Measurements from ENCODE around the gene PLEKHM3.

Gene PLEKHM3

DNA sequence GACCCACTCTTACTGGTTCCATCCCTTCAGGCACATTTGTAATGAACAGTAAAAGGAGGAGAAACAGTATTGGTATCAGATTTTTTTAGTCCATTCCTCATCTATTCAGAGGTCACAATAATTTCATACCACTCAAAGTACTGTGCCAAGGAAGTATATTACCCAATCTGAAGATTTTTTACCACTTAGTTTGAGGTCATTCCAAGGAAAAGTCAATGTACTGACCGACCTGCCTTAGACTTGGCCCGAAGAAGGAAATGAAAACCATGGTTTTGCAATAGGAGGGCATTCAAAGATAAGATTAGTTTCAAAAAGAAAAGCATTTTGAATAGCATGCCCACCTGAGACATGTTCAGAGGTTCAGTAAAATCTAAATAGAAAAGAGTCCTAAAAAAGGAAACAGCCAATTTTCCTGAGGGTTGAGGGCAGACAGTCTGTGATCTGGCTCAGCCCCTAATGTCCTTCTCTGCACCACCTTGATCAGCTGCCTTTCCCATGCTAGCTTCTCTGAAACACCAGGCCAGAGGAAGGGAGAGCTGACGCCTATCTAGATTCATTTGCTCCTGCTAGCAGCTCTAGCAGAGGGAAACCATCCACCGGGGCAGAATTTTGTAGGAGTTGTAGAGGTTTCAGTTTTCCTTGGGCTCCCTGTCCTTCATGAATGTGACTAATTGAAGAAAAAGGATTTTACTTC lies 148.3 kb downstream of the PLEKHM3 start:
- no peak for DNase-seq

DNA sequence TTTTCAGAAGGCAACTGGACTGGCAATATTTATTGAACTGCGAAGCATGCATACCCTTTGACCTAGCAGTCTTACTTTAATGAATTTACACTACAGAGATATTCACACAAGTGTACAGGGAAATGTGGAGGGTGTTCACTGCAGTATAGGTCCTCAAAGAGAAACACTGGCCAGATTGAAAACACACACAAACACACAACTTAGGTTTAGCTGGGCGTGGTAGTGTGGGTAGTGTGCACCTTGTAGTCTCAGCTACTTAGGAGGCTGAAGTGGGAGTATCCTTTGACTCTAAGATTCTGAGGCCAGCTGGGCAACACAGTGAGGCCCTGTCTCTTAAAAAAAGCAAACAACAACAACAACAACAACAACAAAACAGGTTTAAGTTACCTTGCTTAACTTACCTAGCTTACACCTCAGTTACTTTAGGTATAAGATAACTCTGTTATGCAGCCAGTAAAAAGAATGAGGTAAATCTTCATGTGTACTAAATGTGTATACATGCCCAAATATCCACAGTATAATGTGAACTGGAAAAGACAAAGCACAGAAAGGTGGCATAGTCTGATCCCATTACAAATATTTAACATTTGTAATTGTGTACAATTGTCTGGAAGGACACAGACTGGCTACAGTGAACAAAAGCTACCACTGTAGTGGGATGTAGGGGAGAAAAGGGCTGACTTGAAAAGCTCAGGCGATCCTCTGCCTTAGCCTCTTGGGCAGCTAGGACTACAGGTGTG lies 149.7 kb downstream of the PLEKHM3 start:
- DNase-seq = no peak

DNA sequence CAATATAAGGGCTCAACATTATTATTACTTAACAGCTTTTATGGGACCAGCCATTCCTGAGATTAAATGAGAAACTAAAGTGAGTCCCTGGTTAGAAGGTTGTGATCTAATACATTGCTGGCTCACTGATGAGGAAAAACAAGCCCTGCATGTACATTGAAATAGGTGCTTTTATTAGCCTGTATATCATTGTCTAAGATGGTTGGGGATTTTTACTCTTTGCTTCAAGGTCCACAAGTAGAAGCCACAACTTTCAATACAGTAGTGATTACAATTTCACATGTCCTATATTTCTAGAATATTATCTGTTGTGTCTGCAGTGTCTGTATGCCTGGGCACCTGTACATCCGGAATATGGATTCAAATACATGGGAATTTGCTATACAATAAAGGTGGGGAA lies 151.5 kb downstream of the PLEKHM3 start:
- DNase-seq = no peak

DNA sequence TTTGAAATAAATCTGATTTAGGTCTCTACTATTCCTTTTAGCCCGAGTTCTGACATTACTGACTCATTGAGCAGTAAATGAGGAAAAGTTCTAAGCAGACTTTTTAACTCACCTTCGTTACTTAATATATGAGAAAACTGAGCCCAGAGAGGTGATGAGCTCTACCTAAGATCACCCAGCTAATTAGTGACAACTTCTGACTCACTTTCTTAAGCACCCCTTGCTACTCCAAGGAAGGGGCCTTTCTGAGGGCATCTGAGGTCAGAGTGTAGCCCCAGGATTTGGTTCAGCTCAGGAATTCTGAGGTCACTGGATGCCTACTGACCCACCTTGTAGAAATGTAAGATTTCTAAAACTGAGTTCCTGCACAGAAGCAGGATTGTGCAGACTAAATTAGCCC lies 153.4 kb downstream of the PLEKHM3 start:
- no peak for DNase-seq

DNA sequence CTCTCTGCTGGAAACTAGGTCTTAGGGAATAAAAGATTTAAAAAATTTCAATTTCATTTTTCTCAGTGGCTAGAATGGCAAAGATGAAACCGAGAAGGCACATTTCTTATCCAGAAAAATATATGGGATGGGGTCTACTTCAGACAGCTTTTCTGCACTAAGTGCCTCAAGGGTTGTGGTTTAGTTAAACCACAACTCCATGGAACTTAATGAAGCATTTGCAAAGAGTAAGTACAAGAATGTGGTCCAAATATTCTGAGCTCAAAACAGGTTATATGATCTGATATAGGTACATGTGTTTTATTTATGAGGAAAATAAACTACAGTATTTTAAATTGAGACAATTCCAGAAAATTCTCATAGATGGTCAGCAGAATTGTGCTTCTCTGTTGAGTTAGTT lies 153.8 kb downstream of the PLEKHM3 start:
- no peak for DNase-seq

DNA sequence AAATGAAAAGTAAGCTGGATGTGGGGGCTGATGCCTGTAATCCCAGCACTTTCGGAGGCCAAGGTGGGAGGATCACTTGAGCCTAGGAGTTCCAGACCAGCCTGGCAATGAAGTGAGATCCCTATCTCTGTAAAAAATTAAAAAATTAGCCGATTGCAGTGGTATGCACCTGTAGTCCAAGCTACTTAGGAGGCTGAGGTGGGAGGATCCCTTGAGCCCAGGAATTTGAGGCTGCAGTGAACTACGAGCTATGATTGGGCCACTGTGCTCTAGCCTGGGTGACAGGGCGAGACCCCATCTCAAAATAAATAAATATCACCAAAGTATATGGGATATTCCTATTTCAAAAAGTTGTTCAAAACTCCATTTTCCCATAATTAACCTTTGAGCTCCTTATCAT lies 154.5 kb downstream of the PLEKHM3 start:
- no peak for DNase-seq

DNA sequence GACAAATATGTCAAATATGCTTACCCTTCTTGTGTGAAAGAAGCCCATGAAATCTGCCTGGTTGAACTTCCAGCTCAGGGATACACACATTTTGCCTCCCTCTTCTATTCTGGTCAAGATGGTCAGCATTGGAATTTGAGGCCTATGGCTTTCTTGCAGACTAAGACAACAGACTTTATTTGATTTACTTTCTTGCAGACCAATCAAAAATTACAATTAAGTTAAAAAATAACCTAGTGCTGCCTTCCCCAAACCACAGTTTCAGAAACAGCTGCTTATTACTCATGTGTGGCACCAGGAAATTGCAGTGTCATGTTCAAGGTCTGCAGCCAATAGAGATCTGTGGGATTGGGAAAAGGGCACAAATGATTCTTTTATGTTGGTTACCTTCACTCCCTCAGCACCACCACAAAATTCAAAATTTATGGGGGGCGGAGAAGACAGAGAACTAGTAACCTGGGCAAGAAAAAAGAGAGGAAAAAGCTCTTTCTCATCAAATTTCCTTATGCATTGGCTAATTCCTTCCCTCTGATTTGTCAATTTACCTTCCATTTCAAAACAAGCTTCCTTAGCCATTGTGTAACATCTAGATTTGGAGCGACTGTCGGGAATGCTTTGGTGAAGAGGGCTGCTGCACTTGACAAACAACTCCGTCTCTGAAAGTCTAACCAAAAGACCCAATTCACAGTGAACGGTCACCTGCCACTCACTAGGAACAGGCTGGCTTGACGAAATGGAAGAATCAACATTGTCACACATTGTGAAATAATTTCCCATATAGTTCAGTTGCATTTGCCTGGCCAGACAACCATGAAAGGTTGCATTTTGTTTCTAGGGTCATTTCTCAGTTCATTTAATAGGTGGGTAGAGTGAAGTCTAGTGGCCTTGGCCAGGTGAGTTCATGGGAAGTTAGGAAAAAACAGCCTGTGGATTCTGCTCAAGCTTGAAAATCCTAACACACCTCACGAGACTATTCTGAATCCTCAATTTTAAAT lies 155.2 kb downstream of the PLEKHM3 start:
- DNase-seq = no peak

DNA sequence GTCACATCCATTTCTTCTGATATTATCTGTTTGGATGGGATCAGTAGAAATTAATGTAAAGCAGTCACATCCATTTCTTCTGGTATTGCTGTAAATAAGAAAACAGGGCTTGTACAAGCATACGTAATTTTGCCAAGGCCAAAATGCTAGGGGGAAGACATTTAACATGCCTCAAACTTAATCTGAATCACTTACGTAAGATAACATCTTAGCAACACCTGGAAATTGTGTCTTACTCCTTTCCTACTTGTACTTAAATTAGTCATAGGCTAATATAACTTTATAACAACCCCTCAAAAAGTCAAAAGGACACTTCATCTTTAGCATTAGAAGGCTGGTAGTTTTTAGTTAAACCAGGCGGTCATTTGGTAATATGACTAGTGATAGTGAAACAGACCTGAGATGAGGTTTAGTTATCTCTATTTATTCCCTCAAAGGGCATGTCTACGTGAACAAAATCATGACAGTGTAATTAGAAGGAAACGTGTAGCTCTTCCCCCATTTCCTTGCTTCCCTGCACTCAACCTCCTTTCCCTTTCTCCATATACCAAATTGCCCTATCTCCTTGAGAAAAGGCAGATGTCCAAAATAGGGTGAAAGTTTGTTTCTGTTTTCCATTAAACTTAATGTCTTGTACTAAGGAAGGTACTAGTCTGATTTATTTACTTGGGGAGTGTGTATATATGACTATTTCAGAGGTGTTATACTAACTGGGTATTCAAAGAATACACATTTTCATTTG lies 156.3 kb downstream of the PLEKHM3 start:
- DNase-seq = no peak

DNA sequence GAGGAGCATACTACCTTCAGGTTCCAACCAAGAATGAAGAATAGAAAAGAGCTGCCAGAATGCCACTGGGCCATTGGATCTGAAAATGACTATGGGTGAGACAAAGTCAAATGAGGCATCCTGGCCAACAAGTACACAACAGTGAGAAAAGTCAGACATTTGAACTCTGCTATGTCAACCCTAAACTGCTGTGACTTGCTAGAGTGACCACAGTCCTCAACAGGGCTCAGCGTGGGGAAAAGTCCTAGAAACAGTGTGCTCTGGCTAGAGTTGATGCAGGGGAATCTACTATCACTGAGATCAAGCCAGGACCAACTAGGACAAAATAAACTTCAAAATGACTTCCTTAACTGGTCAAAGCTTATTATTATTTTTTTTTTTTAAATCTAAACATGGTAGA lies 157.4 kb downstream of the PLEKHM3 start:
- DNase-seq = no peak

DNA sequence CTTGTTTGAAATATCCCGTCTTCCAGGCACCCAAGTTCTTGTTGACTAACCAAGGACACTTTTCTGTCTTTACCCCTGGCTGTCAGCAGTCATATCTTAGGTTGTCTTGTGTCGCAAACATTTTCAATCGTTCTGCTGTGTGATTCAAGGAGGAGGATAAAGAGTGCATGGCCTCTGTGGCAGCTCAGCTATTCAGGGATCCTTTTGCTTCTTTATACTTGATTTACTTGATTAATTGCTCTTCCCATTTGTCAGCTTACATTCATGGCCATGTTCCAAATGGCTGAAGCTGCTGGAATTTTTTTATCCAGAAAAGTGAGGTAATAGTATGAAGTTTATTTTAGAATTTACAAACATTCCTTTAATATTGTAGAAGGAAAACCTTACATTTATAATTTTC lies 158.3 kb downstream of the PLEKHM3 start:
- no peak for DNase-seq

DNA sequence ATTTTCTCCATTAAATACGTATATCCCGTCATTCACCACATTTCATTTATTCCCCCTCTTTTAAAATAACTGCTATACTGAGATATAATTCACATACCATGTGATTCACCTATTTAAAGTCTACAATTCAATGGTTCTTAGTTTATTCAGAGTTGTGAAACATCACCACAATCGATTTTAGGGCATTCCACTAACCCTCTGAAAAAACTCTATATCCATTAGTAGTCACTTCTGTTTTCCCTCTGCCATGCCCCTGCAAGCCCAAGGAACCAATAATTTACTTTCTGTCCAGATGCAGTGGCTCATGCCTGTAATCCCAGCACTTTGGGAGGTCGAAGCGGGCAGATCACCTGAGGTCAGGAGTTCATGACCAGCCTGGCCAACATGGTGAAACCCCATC lies 160.1 kb downstream of the PLEKHM3 start:
- DNase-seq = no peak

DNA sequence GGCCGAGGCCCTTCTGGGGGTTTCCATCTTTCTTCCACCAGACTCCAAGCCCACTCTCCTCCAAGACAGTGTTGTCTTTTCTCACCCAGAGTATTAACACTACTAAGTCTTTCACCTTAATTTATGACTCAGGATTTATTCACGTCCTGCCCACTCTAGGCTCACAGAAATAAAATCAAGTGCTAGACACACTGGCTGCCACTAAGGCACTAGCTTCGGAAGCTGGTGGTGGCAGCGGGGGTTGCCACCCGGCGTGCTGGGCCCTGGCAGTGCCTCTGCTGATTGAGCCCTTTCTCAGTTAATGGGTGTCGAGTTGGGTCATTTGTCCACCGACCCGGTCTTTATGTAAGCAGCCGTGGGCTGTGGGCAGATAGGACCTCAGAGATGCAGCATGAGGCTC lies 162.0 kb downstream of the PLEKHM3 start:
- DNase-seq = no peak

DNA sequence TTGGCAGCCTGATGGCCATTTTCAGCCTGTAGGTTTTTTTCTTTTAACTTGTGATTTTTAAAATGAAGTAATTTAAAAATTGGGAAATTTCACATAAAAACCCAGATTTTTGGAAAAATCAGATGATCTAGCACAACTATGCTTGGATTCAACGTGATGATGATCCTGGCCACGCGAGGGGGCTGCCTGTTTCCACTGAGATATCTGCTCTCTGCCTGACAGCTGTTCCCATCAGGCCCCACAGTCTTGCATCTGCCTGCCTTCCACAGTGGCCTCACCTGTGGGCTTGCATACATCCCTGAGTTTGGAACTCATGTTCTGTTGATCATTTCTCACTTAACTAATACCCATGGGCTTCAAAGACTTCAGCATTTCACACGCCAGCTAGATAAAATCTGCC lies 163.5 kb downstream of the PLEKHM3 start:
- DNase-seq = no peak

DNA sequence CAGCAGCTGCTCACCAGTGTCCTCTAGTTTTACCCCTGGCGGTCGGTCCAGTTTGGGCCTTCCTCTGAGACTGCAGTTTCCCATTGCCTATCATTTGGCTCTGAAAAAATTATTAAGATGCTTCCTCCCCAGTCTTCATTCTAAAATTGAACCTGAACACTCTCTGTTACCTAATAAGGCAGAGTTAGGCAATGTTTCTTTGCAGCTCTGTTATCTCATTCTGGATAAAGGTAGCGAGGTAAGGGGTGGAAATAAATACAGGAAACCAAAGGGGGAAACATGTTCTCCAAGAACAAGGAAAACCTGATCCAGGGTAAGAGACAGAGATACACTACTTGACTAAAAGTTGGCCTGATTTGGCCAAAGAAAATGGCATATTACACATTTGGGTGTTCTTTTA lies 164.6 kb downstream of the PLEKHM3 start:
- no peak for DNase-seq

DNA sequence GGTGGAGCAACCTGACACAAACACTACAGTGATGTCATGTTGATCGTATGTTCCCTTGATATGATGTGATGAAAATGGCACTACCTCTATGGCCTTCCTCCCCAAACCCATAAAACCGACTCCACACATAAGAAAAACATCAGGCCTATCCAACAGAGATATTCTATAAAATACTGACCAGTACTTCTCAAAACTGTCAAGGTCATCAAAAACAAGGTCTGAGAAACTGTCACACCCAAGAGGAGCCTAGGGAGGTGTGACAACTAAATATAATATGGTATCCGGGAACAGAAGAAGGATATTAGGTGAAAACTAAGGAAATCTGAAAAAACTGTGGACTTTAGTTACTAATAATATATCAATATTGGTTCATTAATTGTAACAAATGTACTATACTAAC lies 169.7 kb downstream of the PLEKHM3 start:
- DNase-seq = no peak

DNA sequence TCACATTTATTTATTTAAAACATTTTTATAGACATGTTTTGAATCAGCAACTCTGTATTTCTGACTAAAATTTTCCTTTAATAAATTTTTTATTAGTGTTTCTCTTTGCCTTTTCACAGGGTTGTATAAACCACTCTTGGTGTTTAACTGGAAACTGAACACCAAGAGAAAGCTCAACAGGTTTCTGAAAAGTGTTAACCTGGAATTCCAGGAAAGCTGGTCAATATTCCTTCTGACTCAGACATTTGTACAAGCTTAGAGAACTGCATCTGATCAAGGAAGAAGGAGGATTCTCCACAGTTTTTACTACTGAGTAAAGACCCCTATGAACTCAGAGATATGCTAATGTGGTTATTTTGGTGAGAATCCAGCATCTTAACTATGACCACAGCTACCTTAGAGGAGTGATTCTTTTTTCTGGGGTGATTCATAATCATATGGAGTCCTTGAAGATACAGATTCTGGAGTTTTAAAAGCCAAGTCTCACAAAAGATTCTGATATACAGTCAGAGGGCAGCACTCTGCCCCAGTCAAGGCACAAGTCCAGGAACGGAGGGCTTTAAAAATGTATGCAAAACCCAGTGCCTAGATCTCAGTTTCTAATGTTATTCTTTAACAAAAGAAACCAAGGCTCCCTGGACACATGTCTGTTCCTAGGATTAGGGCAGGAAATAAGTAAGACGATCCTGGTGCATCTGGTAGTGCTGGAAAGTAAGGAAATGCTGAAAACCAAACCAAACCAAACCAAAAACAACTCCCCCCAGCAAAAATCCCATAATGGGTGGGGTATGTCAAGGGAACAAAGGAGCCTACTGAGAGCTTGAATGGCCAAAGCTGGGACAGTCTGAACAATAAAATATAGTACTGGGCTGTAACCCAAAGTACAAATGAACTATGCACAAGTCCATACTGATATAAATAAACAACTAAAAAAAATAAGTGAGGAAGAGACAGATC lies 170.6 kb downstream of the PLEKHM3 start:
- no peak for DNase-seq

DNA sequence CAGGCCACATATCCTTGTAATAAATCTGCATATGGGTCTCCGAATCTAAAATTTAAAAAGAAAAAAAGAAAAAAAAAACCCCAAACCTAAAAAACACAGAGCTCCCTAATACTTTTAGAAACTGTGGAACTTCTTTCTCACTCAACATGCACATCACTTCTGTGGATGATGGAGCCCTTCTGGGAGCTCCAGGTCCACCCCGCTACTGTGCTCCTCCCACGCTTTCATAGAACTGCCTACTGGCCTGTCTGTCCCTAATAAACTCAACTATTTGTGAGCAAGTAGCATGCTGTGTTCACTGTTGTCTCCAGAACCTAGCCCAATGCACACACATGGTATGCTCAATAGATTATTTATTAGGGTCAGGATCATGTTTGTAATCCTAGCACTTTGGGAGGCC lies 172.5 kb downstream of the PLEKHM3 start:
- DNase-seq = no peak

DNA sequence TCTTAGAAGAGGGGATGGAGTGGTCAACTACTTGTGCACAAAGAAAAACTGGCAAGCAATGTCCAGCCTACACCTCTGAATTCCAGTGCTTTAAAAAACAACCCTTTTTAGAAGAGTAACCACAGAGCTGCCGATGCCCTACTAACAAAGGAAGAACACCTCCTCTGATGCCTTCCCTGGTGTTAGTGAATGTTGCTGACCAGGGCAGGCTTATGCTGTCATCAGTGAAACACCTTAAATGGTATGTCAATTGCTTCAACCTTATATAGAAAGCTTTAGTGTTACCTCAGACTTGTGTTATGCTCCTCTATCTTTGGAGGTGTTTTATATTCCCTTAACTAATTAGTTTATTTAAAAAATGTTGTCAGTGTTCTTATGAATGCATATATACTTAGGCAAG lies 175.9 kb downstream of the PLEKHM3 start:
- no peak for DNase-seq

DNA sequence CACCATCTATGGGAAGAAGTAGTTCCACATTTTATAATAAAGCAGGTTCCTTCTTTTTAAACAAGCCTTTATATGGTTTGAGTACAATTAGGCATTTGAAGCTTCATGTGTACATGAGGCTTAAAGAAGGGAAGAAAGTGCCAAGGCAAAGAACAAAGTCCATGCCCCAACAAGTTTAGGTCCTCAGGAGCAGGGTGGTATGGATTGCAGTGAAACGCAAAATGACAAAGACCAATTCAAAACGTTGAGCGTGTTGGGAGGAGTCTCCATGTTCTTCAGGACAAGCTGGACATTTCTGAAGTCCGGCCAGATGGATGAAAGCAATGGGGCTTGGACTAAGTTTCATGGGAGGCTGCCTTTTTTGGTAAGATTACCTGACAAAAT lies 176.8 kb downstream of the PLEKHM3 start:
- no peak for DNase-seq

DNA sequence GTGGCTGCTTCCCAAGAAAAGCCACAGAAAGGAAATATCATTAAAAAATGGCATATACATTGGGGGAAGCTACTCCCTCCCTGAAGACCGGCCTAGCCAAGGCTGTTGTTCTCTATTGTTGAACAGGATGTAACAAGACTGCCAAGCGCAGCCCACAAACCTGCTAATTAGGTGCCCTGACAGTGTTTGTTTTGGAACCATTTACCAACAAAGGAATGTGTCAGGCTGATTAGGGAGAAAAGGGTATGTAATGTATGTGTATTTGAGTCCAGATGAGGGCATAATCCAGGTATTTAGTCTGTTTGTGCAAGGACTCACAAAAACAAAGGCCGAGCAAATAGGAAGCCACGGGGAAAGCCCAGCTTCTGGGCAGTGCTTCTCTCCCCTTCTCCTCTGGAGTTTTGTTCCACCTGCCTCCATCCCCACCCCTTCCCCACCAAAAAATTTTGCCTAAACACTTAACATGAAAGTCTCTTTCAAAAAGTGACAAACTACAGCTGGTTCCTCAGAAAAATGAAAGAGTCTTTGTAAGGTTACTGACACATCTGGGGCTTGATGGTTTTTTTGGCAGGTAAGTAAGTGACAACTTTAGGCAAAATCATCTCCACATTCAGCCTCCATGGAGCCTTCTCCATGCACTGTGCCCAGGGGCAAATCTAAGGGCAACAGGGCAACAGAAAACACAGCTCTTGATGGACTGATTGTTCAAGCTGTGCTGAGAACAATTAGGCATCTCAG lies 177.4 kb downstream of the PLEKHM3 start:
- DNase-seq = no peak
